BJ (cell line): ENCODE data around the gene RENBP. TPM values are rescaled to one million over a fixed set of nuclear protein-coding genes. Genes with fewer than 3 reads are reported as not detected.
A peak's percentile ranks its signal among the peaks of the same experiment; 100 is the strongest.

Experiments
- CTCF ChIA-PET: fragments of 350-600 bp; formaldehyde crosslinking; extraction: SDS; loops from one replicate; lab custom pipeline; 2021; ENCODE audit warnings: antibody characterized with exemption, inconsistent platforms; lab: Yijun Ruan, JAX
- POLR2A ChIA-PET: fragments of 300-600 bp; sonication (Branson Sonifier 250); formaldehyde crosslinking; extraction: SDS; loops from one replicate; lab custom pipeline; 2021; ENCODE audit warnings: antibody characterized with exemption; lab: Charles Lee
- DNase-seq: peaks from one replicate; pipeline ENCODE4 v3.0.0-alpha.2; 2011; ENCODE audit warnings: low read depth
- H3K27me3 ChIP-seq: 2 replicates; pipeline ENCODE4 v1.6.0; 2011; ENCODE audit warnings: low read length; ENCODE audit not compliant: control insufficient read depth, insufficient read depth
- H3K36me3 ChIP-seq: 2 replicates; pipeline ENCODE4 v1.5.1; 2011; ENCODE audit warnings: low read length; ENCODE audit not compliant: control insufficient read depth, insufficient read depth
- H3K4me3 ChIP-seq: 2 replicates; pipeline ENCODE4 v1.5.1; 2011; ENCODE audit warnings: low read depth, mild to moderate bottlenecking, control low read depth, low read length
- CTCF ChIP-seq: IDR thresholded peaks from 2 replicates; pipeline ENCODE4 v1.5.1; 2011; ENCODE audit warnings: low read depth, mild to moderate bottlenecking, control low read depth, inconsistent platforms, low read length, moderate library complexity; ENCODE audit not compliant: insufficient read depth
- polyA plus RNA-seq: library from polyadenylated mRNA; depleted of rRNA; stranded (reverse); fragments of >200 nt; gene quantifications from 2 replicates; pipeline ENCODE4 v1.2.3, GENCODE V29; 2011

RENBP gene
- polyA plus RNA-seq, 1 experiment: 0.43 TPM

GRCh38 chrX:153953892-153954557 is 9.6 kb upstream of the RENBP start:
- no peak for TF ChIP-seq CTCF
- H3K36me3 ChIP-seq: peaks cover 35% of the 10 kb centered on the region
- CTCF ChIA-PET: interaction anchor here (0.6 to 2.0 kb wide), 2 partner anchors 16 to 187 kb away, joined by 3 to 10 read pairs; no protein-coding TSS in a partner anchor
- POLR2A ChIA-PET: no interaction called here
- H3K4me3 ChIP-seq: no peak overlapping the region
- no peak for DNase-seq
- H3K27me3 ChIP-seq: no peaks in the 10 kb centered on the region

GRCh38 chrX:153953342-153953830 is 8.9 kb upstream of the RENBP start:
- POLR2A ChIA-PET: no interaction called here
- Histone ChIP-seq H3K4me3 (no peak overlapping the region), H3K36me3 (peaks cover 34% of the 10 kb centered on the region), H3K27me3 (no peaks in the 10 kb centered on the region)
- DNase-seq: no peak
- CTCF ChIA-PET: interaction anchor here (0.6 to 2.0 kb wide), 5 partner anchors 13 to 285 kb away, joined by 3 to 10 read pairs (median 3); no protein-coding TSS in a partner anchor
- TF ChIP-seq CTCF: peak; percentile 90

GRCh38 chrX:153952373-153953026 is 8.1 kb upstream of the RENBP start:
- no peak for DNase-seq
- H3K4me3 ChIP-seq: no peak overlapping the region
- H3K36me3 ChIP-seq: peaks cover 35% of the 10 kb centered on the region
- TF ChIP-seq CTCF: no peak
- ChIA-PET CTCF (interaction anchor here (0.6 to 2.0 kb wide), 4 partner anchors 14 to 285 kb away, joined by 3 to 10 read pairs (median 3); no protein-coding TSS in a partner anchor), POLR2A (no interaction called here)
- no peaks in the 10 kb centered on the region for H3K27me3 ChIP-seq

- DNase-seq: no peak
- peaks cover 34% of the 10 kb centered on the region for H3K36me3 ChIP-seq
- ChIA-PET POLR2A (no interaction called here), CTCF (interaction anchor here (2.0 kb wide), 1 partner anchor 185 kb away, joined by 10 read pairs; no protein-coding TSS in a partner anchor)
- TF ChIP-seq CTCF: no peak
- no peaks in the 10 kb centered on the region for H3K27me3 ChIP-seq
- H3K4me3 ChIP-seq: no peak overlapping the region
Observed at GRCh38 chrX:153951683-153952372, 7.4 kb upstream of the RENBP start.

GRCh38 chrX:153950127-153950526 is 5.7 kb upstream of the RENBP start:
- no peak overlapping the region for H3K4me3 ChIP-seq
- CTCF ChIA-PET: interaction anchor here (0.7 to 1.5 kb wide), 4 partner anchors 10 to 343 kb away, joined by 3 to 5 read pairs (median 4); no protein-coding TSS in a partner anchor
- POLR2A ChIA-PET: no interaction called here
- H3K27me3 ChIP-seq: no peaks in the 10 kb centered on the region
- peaks cover 28% of the 10 kb centered on the region for H3K36me3 ChIP-seq
- no peak for TF ChIP-seq CTCF
- DNase-seq: no peak
